ENCODE measurements around the gene TUNAR.

Gene TUNAR

GRCh38 chr14:95876761-95877538 lies at the start of gene TUNAR:
TUNAR (plus strand) TSS chr14:95876832.
- no peak for DNase-seq

- no peak for DNase-seq
Measured at GRCh38 chr14:95828649-95829265, 47.9 kb upstream of the TUNAR start.

DNA sequence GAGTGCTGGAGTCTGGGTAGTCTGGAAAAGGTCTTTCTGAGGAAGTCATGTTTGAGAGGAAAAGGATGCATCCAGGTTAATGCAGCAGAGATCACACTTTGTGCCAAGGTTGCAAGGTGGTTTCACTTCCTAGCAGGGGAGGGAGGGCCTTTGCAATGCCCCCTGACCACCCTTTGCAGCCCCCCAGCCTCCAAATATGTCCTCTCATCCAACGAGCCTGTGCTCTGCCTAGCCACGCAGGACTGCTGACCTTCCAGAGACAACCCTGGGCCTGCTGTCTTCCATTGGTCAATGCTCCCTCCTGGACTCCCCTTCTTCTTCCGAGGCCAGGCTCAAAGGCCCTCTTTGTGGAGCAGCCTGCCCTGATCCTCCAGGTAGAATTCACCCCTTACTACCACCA lies 47.3 kb upstream of the TUNAR start:
- no peak for DNase-seq

DNA sequence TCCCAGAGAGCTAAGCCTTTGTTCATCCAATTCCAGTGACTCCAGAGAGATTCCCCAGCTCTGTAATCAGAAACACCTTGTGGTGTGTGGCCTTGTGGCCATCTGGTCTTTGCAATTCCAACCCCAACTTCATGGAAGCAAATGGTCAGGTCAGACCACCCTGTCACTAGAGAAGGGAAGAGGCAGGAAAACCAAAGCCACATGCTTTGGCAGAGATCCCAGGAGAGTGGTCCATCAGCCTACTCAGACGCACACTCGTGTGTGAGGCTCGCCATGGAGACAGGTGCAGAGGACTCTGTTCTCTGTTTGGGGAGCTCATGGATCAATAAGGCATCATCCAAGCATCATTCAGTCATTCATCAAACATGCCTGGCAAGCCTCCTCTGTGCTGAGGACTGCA lies 46.2 kb upstream of the TUNAR start:
- DNase-seq: no peak

GRCh38 chr14:95831041-95831440 lies 45.6 kb upstream of the TUNAR start:
- DNase-seq: no peak

GRCh38 chr14:95831468-95831867 lies 45.2 kb upstream of the TUNAR start:
- DNase-seq: no peak

DNA sequence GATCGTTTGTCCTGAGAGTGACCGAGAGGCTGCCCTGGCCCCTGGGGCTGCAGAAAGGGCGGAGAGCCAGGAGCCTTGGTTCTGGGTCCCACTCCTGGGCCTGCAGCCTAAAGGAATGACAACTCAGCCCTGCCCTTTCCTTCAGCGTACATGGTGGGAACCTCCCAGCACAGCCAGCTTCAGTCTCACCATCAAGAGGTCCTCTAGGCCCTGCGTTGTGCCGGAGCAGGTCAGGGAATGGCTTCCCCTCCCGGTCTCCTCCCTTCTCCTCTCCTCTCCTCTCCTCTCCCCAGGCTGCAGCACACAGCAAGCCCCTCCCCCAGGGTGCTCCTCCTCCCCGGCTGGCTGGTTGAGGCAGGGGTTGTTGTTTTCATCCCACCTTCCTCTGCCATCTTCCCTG lies 44.6 kb upstream of the TUNAR start:
- no peak for DNase-seq

DNA sequence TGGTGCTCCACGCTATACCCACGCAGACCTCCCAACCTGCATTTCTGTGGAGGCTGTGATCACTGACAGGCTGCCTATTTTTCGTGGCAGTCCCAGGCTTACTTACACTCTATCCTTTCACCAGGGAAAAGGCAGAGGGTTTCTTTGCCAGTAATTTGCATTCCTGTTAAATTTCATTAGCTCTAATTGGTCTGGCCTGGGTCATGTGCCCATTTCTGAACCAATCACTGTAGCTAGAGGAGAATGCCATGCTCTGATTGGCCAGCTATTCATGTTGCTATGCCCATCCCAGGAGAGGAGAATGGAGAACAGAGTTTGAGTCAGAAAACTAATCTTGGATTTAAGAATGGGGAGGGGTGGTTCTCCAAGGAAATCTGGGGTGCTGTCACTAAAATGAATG lies 43.2 kb upstream of the TUNAR start:
- DNase-seq: peak; percentile 11

- DNase-seq: no peak
Measured at GRCh38 chr14:95834496-95834895, 42.1 kb upstream of the TUNAR start.

DNA sequence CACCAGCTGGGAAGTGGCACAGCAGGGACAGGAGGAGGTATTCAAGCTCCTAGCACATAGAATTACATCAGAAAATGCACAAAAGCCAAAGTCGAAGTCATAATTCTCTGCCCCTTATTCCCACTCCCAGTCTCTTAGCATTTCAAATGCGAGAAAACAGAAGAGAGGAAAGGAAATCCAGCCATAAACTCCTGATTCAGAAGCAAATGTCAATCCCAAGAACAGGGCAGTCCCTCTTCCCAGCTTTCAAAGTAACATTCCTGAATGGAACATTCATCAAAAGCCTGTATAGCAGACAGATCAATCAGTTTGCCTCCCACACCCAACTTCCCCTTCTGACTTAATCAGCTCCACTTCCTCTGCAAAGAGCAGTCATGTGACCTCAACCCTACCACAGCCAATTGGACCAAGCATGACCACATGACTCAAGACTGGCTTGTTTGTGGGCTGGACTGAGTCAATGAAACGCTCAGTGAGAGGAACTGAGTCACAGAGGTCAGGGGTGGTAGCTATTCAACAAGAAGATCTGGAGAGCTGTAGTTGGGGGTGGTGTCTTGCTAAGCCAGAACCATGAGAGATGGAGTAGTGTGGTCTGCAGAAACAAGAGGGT lies 41.4 kb upstream of the TUNAR start:
- DNase-seq: peak; percentile 60

GRCh38 chr14:95838862-95839261 lies 37.8 kb upstream of the TUNAR start:
- DNase-seq: no peak

DNA sequence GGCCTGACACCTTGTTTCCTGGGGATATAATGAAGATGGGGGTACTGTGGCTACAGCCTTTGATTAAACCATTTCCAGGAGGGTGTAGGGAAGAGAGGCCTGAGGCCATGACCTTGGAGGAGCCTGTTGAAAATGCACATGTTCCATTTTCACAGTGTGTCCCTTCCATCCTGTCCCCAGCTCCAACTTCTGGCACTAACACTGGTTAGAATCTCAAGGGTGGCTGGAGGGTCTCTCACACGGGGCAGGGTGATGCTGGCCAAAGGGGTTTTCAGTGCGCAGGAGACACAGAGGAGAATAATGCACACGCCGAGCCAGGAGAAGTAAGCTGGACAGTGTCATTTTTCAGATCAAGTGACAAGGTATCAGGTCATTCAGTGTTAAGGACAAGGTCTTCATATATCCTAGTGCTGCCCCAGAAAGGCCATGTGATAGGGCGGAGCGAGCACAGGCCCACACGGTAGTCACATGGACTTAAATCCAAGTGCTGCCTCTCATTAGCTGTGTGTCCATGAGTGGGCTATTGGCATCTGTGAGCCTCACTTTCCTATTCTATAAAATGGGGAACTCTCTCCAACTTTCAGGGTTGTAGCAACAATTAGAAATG lies 36.4 kb upstream of the TUNAR start:
- no peak for DNase-seq

DNA sequence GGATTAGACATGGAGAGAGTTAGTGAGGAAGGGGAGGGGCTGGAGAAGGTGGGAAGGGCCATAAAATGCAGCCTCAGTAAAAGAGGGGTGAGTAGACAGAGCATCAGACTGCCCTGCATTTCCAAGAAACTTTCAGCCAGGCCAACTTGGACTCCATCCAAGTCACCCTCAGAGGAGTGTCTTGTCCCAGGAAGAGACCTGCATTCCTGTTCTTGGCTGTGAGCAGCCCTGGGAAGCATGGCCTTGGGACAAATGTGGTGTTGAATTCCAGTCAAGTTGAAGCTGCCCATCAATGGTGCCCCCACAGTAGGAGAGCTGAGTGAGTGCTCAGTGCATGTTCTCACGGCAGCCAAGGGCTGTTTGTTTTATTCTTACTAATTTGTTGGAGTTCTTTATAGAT lies 35.0 kb upstream of the TUNAR start:
- DNase-seq: no peak

GRCh38 chr14:95849761-95850160 lies 26.9 kb upstream of the TUNAR start:
- DNase-seq: no peak

DNA sequence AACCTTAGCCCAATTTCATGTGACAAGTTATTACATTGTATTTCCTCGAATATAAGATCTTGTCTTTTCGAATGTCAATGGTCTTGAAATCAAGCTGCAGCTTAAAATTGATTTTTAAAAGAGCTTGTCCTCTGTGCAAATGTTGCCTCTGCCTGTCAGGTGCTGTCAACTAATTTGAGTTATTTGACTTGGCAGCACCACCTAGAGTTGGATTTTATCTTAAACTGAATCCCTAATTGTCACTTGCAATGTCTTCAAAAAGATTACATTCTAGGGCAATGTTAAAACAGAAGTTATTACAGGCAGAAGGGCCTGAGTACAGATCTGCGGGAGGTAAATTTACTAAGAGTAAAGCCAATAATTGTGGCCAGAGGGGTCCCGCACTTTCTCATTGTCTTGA lies 26.2 kb upstream of the TUNAR start:
- DNase-seq: no peak

DNA sequence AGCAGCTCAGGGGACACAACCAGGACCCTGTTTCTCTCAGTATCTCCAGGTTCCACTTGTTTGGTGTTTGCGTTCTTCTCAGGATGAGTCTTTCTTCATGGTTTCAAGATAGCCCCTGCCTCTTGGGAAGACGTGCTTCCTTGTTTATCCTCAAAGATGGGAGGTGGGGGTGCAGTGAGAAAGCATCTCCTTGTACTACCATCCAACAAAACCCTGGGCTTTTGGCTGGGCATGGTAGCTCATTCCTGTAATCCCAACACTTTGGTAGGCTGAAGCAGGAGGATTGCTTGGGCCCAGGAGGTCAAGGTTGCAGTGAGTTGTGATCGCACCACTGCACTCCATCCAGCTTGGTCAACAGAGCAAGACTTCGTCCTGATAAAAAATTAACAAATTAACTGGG lies 21.0 kb upstream of the TUNAR start:
- DNase-seq: no peak

DNA sequence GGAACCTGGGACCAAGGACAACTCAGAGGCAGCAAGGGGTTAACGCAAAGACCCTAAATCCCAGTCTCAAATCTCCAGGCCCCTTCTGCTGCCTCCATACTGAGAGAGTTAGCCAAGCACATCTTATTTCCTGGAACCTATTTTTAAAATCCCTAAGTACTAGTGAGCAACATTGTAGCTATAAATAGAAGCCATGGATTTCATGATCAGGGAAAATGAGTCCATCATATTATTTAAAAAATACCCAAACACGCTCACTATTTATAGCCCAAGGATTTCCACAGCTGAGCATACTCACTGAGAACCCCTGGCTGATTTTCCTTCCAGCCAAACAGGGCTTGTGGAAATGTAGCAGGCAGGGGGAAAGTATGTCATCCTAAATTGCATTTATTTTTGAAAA lies 19.4 kb upstream of the TUNAR start:
- DNase-seq: no peak

DNA sequence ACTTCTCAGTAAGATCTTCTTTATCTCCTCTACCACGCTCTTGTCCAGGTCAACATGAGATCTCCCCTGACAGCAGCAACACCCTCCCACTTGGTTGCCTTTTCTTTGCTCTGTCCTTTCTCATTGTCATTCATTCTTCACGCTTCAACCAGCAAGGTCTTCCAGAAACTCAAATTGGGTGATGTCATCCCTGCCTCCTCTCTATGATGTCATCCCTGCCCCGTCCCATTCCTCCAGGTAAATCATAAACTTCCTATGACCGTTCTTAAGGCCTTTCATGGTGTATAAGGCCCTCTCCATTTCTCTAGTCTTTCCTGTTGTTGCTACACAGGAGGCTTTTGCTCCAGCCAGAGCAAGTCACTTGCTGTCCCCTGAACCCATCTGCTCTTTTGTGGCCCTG lies 17.7 kb upstream of the TUNAR start:
- DNase-seq: no peak

- DNase-seq: no peak
Measured at GRCh38 chr14:95862243-95862642, 14.4 kb upstream of the TUNAR start.

GRCh38 chr14:95863295-95863694 lies 13.3 kb upstream of the TUNAR start:
- no peak for DNase-seq

DNA sequence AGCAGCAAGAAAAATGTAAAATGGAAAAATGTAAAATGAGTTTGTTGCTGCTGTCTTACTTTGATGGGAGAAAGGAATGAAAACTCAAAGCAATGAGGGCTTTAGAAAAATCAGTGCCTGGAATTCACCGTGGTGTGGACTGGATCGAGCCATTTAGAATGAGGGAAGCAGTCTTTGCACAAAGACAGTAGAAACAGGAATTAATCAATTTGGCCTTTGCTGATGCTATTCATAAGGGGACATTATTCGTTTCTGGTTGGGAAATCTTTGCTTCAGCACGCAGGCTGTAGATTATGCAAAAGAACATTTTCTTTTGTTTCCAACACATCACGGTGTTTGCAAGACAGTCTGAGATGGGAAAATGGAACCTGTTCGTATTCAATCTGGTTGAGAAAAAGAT lies 6.9 kb upstream of the TUNAR start:
- DNase-seq: no peak

DNA sequence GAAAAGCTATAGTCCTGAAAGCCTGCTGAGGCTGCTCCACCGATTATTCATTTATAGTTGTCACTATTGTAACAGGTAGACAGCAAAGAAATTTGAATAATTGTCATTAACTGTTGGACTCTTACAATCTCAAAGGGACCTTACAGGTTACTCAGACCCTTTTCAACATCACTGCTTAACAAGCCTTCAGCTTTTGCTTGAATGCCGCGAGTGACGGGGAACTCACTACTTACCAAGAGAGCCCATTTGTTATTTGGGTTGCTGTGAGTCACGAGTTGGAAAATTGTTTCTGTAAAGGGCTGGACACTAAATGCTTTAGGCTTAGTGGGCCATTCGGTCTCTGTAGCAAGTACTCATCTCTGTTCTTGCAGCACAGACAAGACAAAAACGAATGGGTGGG lies 5.9 kb upstream of the TUNAR start:
- no peak for DNase-seq

GRCh38 chr14:95871531-95871930 lies 5.1 kb upstream of the TUNAR start:
- DNase-seq: no peak

GRCh38 chr14:95872777-95873176 lies 3.9 kb upstream of the TUNAR start:
- DNase-seq: no peak

All from HCEC 1CT (cell line).